ENCODE results near the gene MTUS2. TPM values are rescaled to one million over a fixed set of nuclear protein-coding genes. Genes with fewer than 3 reads are reported as not detected.

MTUS2 gene
- total RNA-seq, 1 donor from 2014 or later = 8.9 TPM

DNA sequence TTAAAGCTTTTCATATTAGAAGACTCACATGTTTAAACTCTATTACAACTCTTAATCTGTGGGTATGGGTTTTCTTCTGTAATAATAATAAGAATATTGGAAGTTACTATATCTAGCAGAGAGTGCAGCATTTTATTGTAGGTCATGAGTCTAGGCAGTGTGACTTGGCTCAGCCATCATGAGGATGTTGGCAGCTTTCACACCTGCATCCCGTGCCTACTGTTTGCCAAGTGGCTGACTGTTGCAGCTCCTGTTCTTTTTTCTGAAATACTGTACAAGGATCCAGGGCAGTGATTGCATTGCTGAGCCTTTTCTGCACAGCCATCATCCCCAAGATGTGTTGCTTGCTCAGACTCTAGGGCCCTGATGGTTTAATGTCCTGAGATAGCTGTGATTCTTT is 47.4 kb downstream of the MTUS2 start:
- Histone ChIP-seq H3K36me3 (no peaks in the 10 kb centered on the region), H3K27ac (peak overlapping the region in 1 of 2 donors; percentile 0), H3K9me3 (peaks cover 5% of the 10 kb centered on the region in 2 donors), H3K27me3 (no peaks in the 10 kb centered on the region), H3K4me3 (no peak overlapping the region), H3K4me1 (peaks cover 0 to 16% of the 10 kb centered on the region in 2 donors)
- no peak for TF ChIP-seq CTCF (IDR thresholded peaks at IDR 0.05)
- DNase-seq (ENCODE audit: low spot score in 2 of 2) = no peak
- intact Hi-C loops (cut with DNase I) = no loop called here

- no peaks in the 10 kb centered on the region for H3K36me3 ChIP-seq
- no peak overlapping the region for H3K27ac ChIP-seq
- H3K9me3 ChIP-seq = peaks cover 7 to 20% of the 10 kb centered on the region in 2 donors
- no peak for DNase-seq (ENCODE audit: low spot score in 2 of 2)
- H3K27me3 ChIP-seq = no peaks in the 10 kb centered on the region
- H3K4me3 ChIP-seq = no peak overlapping the region
- no peak for TF ChIP-seq CTCF (IDR thresholded peaks at IDR 0.05)
- H3K4me1 ChIP-seq = peaks cover 0 to 4% of the 10 kb centered on the region in 2 donors
- intact Hi-C loops (cut with DNase I) = no loop called here
These were observed 52.5 kb downstream of the MTUS2 start for GRCh38 chr13:28872427-28873176.

DNA sequence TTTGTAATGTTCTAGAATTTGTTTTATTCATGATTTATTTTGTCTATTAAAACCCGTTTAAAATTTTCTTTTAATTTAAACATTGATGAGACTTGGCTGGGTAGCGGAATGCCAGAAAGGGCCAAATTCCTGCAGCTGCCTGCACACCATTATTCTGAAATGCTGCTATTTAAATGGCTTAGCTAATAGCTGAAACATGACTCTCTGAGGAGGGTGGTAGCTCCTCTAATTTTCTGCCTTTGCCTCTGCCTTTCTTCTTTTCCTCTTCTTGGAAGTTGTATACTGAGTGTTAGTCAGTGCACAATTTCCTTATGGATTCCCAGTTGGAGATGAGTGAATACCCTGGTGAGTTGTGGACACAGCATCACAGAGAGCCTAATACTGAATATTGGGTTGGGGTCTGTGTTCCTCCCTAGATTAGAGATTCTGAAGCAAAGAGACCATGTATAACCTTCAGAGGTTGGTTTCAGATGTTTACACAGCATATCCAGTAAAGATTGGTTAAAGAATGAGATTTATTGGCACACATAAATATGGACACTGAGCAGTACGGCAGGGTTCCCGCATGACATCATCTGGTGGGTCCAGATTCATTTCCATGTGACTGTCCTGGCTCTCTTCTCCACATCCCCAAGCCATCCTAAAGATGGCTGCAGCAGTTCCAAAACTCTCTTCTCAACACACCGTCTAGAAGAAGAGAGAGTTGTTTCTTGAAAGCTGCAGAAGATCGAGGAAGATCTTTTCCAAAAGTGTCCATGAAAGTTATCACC is 55.9 kb downstream of the MTUS2 start:
- no peak for DNase-seq (ENCODE audit: low spot score in 2 of 2)
- no peak overlapping the region for H3K27ac ChIP-seq
- H3K4me3 ChIP-seq = no peak overlapping the region
- no peak for TF ChIP-seq CTCF (IDR thresholded peaks at IDR 0.05)
- H3K36me3 ChIP-seq = no peaks in the 10 kb centered on the region
- intact Hi-C loops (cut with DNase I) = no loop called here
- peaks cover 7 to 20% of the 10 kb centered on the region in 2 donors for H3K9me3 ChIP-seq
- H3K4me1 ChIP-seq = no peaks in the 10 kb centered on the region
- no peaks in the 10 kb centered on the region for H3K27me3 ChIP-seq

DNA sequence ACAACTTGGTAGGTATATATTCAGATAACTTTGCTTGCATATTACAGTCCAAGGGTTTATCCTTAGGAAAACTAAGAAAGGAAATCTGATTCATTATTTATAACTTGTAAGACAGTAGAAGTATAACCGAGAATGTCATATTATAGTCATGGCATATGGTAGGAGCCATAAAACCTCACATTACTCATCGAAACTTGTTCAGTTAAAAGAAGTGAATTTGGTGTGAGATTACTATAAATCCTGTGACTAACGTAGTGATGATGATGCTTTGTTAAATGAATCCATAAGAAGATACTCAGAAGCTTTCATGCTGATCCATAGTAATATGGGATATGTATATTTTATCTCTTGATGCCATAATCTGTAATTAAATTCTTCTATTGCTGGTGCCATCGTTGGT is 57.3 kb downstream of the MTUS2 start:
- TF ChIP-seq CTCF (IDR thresholded peaks at IDR 0.05) = no peak
- Histone ChIP-seq H3K4me1 (peaks cover 0 to under 1% of the 10 kb centered on the region in 2 donors), H3K9me3 (peaks cover 4 to 17% of the 10 kb centered on the region in 2 donors), H3K27ac (no peak overlapping the region), H3K4me3 (no peak overlapping the region), H3K27me3 (no peaks in the 10 kb centered on the region), H3K36me3 (no peaks in the 10 kb centered on the region)
- intact Hi-C loops (cut with DNase I) = no loop called here
- DNase-seq (ENCODE audit: low spot score in 2 of 2) = no peak

- H3K4me1 ChIP-seq = peaks cover 0 to 4% of the 10 kb centered on the region in 2 donors
- no peak overlapping the region for H3K27ac ChIP-seq
- H3K9me3 ChIP-seq = no peaks in the 10 kb centered on the region
- H3K36me3 ChIP-seq = no peaks in the 10 kb centered on the region
- DNase-seq (ENCODE audit: low spot score in 2 of 2) = no peak
- H3K4me3 ChIP-seq = no peak overlapping the region
- TF ChIP-seq CTCF (IDR thresholded peaks at IDR 0.05) = no peak
- H3K27me3 ChIP-seq = no peaks in the 10 kb centered on the region
- intact Hi-C loops (cut with DNase I) = no loop called here
These were observed 65.0 kb downstream of the MTUS2 start for GRCh38 chr13:28885181-28885580.

Data from ascending aorta (tissue), 2 donors.